Esophagus (tissue), 2 donors: ENCODE measurements around the gene COPS9. TPM values are rescaled to one million over a fixed set of nuclear protein-coding genes. Genes with fewer than 3 reads are reported as not detected.

Experiments
- H3K27ac ChIP-seq, 2 donors: one replicate each; pipeline ENCODE4 v1.5.1; 2013; ENCODE audit warnings: low read depth in 2 of 2, mild to moderate bottlenecking in 2 of 2, inconsistent platforms in 1 of 2, low read length in 1 of 2, moderate library complexity in 1 of 2
- H3K27me3 ChIP-seq, 2 donors: one replicate each; pipeline ENCODE4 v1.6.1; 2013; ENCODE audit warnings: low read length in 2 of 2, control low read depth in 1 of 2, mild to moderate bottlenecking in 1 of 2; ENCODE audit not compliant: insufficient read depth in 2 of 2, control insufficient read depth in 1 of 2
- H3K36me3 ChIP-seq, 2 donors: one replicate each; pipeline ENCODE4 v1.6.1; 2013; ENCODE audit warnings: low read length in 1 of 2; ENCODE audit not compliant: control insufficient read depth in 2 of 2, insufficient read depth in 2 of 2
- H3K4me1 ChIP-seq, 2 donors: one replicate each; pipeline ENCODE4 v1.6.1; 2013; ENCODE audit warnings: low read length in 1 of 2; ENCODE audit not compliant: control insufficient read depth in 2 of 2, insufficient read depth in 2 of 2
- H3K4me3 ChIP-seq, 2 donors: one replicate each; pipeline ENCODE4 v1.5.1; 2013; ENCODE audit warnings: low read length in 2 of 2, mild to moderate bottlenecking in 2 of 2, low read depth in 1 of 2, moderate library complexity in 1 of 2
- H3K9me3 ChIP-seq, 2 donors: one replicate each; pipeline ENCODE4 v1.6.1; 2013; ENCODE audit warnings: mild to moderate bottlenecking in 2 of 2, low read depth in 1 of 2, low read length in 1 of 2, moderate library complexity in 1 of 2; ENCODE audit not compliant: control insufficient read depth in 2 of 2, insufficient read depth in 1 of 2
- WGBS, 2 donors: extraction: QIAGEN DNeasy Blood & Tissue Kit; methylation state at CpG; one replicate each; pipeline ENCODE4 v1.1.7; 2013; 5-methylcytosine and 5-hydroxymethylcytosine counted together
- polyA plus RNA-seq, 2 donors: library from polyadenylated mRNA; stranded (reverse); fragments of 200-250 nt; gene quantifications; one replicate each; pipeline ENCODE4 v1.2.3, GENCODE V29; 2013
- donor health status: healthy with polysubstance abuse.
- donor health status: Bipolar disorder and iron deficiency.

Gene COPS9
- polyA plus RNA-seq, 2 donors, result 240 to 270 TPM

DNA sequence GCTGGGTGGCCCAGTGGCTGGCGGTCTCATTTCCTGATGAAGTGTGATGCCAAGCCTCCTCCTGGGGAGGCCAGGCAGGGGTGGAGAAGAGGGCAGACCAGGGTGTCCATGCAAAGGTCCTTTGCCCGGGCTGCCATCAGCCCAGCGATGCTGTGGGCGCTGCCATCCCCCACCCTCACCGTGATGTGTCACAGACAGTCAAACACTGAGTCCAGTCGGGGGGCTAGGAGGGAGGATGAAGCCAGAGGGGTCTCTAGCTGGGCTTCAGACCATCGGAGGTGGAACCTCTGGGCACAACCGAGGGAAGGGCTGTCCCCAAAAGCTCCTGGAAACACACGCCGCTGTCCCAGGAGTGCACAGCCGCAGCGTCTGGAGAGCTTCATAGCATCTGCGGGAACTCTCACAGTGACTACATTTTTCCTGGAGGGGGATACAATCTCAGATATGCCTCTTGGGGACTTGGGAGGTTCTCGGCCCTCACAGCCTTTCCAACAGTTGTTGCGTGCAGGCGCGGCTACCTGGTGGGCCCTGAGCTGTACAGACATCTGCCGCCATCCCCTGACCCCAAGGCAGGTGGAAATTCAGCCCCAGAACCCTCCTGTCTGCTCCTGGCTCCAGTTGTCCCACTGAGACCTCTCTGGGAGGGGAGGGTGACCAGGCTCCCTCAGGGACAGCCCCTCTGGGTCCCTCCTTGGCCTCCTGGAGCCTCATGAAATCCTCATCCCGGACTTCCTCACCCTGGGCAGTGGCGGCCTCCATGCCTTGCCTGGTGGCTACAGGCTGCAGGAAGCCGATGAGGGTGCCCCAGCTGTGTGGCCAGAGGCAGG lies 30.9 kb upstream of the COPS9 start:
- no peaks in the 10 kb centered on the region for H3K9me3 ChIP-seq
- no peak overlapping the region for H3K4me3 ChIP-seq
- 87 to 89% methylated on average over 20 to 21 of the region's 21 CpGs for WGBS, 2 donors
- no peaks in the 10 kb centered on the region for H3K4me1 ChIP-seq
- no peaks in the 10 kb centered on the region for H3K27me3 ChIP-seq
- no peaks in the 10 kb centered on the region for H3K36me3 ChIP-seq
- H3K27ac ChIP-seq, result no peak overlapping the region

DNA sequence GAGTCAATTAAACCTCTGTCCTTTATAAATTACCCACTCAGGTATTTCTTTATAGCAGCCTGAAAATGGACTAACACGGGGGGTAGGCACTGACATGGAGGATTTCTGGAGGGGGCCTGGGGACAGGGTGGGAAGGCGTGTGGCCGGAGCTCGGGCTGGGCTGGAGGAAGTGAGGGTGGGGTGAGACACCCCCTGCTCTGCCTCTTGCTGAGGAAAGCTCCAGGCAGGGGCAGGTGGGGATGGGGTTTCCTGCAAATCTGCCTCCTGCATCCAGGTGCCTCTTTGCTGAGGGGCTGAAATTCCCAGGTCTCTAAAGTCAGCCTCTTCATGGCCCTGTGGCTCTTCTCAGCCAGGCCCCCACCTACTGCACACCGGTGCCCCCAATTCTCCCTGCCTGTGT lies 30.1 kb upstream of the COPS9 start:
- Histone ChIP-seq H3K36me3 (no peaks in the 10 kb centered on the region), H3K27me3 (no peaks in the 10 kb centered on the region), H3K9me3 (no peaks in the 10 kb centered on the region), H3K27ac (no peak overlapping the region), H3K4me1 (no peaks in the 10 kb centered on the region), H3K4me3 (no peak overlapping the region)
- 80% methylated on average over 5 of the region's 5 CpGs for WGBS, 2 donors

DNA sequence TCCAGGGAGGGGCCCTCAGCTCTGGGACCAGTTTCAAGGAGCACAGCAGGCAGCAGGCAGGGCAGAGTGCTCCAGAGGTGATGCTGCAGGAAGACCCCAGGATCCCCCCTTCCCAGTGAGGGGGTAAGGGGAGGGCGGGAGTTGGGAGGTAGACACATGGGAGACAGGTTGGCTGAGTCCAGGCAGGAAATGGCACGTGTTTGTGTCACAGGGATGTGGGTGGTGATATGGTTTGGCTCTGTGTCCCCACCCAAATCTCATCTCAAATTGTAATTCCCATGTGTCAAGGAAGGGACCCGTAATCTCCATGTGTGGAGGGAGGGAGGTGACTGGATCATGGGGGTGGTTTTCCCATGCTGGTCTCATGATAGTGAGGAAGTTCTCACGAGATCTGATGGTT lies 29.6 kb upstream of the COPS9 start:
- Histone ChIP-seq H3K4me3 (no peak overlapping the region), H3K4me1 (no peaks in the 10 kb centered on the region), H3K27ac (no peak overlapping the region), H3K27me3 (no peaks in the 10 kb centered on the region), H3K36me3 (no peaks in the 10 kb centered on the region), H3K9me3 (no peaks in the 10 kb centered on the region)
- WGBS, 2 donors, result 52 to 57% methylated on average over 4 of the region's 4 CpGs

DNA sequence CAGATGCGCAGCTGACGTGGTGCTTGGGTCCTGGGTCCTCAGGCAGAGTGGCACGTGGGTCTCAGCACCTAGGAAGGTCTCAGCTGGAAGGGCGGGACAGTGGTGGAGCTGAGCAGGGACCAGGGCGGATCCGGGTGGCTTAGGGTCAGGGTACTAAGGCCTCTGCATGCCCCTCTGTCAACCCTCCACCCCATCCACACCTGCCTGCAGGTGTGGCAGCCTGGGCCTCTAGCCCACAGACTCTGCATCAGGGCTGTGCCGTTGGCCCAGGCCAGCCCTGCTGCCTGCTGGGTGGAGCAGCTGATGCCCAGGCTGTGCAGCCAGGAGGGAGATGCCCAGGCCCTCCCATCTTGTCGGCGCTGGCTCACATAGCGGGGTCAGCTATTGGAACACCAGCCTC lies 28.9 kb upstream of the COPS9 start:
- Histone ChIP-seq H3K4me3 (no peak overlapping the region), H3K4me1 (no peaks in the 10 kb centered on the region), H3K9me3 (no peaks in the 10 kb centered on the region), H3K27ac (no peak overlapping the region), H3K27me3 (no peaks in the 10 kb centered on the region), H3K36me3 (no peaks in the 10 kb centered on the region)
- 78 to 84% methylated on average over 10 of the region's 10 CpGs for WGBS, 2 donors

DNA sequence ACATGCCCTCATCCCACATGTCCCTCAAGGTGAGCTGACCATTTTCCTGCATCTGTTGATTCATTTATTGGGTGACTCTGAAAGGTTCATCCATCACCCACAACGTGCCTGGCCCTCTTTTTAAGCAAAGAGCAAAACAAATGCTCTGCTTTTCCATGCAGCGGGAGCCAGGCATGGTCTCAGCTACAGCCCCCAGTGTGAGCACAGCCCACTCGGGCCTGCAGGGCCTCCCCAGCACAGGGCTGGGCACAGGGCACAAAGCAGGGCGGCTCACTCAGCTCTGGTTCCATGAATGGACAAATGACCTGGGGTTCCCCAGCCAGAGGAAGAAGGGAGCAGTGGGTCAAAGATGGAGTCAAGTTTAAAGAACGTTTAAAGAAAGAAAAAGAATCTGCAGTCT lies 28.5 kb upstream of the COPS9 start:
- Histone ChIP-seq H3K4me3 (no peak overlapping the region), H3K4me1 (no peaks in the 10 kb centered on the region), H3K36me3 (no peaks in the 10 kb centered on the region), H3K27me3 (no peaks in the 10 kb centered on the region), H3K9me3 (no peaks in the 10 kb centered on the region), H3K27ac (no peak overlapping the region)
- 62 to 63% methylated on average over 5 of the region's 5 CpGs for WGBS, 2 donors

DNA sequence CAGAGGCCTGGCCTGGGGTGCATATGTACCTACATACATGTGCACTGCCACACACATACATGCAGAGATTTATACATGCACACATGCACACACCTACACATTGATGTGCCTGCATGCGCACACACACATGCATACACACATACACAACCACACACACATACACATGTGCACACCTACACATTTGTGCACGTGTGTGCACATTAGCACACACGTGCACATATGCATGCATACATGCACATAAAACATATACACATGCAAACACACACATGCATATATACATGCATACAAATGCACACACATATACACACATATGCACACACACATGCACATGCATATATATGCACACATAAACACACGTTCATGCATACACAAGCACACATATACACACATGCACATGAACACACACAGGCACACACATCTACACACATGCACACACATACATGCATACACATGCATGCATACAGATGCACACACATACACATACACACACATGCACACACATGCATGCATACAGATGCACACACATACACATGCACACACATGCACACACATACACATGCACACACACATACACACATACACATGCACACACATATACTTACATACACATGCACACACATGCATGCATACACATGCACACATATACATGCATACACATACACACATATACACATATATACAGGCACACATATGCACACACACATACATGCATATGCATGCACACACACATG lies 27.9 kb upstream of the COPS9 start:
- Histone ChIP-seq H3K36me3 (no peaks in the 10 kb centered on the region), H3K4me1 (no peaks in the 10 kb centered on the region), H3K27me3 (no peaks in the 10 kb centered on the region), H3K9me3 (no peaks in the 10 kb centered on the region), H3K4me3 (no peak overlapping the region), H3K27ac (no peak overlapping the region)
- WGBS, 2 donors, result 84 to 87% methylated on average over 4 of the region's 4 CpGs

DNA sequence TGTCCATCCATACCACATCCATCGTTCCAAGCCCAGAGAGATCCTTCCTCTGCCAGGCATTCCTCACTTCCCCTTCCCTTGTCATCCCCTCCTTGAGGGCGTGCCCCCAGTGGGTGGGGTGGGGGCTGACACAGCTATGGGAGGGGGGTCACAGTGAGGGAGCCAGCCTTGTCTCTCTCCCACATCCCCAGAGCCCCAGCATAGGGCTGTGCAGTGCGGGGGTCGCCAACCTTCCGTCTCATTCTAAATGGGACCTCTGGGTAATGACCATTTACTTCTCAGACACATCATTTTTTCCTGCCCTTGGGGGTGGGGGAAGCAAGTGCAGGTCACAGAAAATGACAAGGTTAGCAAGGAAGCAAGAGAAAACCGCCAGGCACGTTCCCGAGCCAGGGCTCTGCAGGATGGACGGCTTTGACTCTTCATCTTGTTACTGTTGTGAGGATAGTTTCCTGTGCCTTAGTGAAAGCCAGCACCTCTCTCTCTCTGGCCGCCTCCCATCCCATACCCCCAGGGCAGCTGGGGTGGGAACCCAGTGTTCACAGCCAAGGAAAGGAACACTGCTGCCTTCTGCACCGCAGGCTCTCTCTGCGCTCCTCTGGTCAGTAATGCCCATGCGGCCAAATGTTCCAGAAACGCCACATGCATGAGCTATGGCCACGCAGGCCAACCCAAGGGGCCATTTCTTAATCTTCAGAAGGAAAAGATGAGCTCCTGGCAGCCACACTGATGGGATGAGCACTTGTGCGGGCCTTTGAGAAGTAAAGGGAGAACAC lies 27.0 kb upstream of the COPS9 start:
- Histone ChIP-seq H3K4me1 (no peaks in the 10 kb centered on the region), H3K27ac (no peak overlapping the region), H3K36me3 (no peaks in the 10 kb centered on the region), H3K27me3 (no peaks in the 10 kb centered on the region), H3K4me3 (no peak overlapping the region), H3K9me3 (no peaks in the 10 kb centered on the region)
- WGBS, 2 donors, result 58 to 64% methylated on average over 16 of the region's 16 CpGs

DNA sequence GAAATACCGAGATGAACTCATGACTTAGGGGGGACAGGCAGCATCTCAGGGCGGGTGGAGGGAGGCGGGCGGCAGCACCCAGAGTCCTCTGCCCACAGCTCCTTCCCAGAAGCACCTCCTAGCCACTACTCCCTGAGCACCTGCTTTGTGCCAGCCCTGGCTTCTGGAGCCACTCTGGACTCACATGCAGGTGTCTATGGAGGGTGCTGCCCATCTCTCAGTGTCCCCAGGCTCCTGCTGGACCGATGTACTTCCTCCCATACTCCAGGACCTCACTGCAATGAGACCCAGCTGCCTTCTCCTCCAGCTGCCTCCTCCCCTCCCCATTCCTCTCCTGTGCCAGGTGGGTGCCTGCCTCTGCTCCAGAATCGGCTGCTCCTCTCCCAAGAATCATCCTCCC lies 26.4 kb upstream of the COPS9 start:
- no peak overlapping the region for H3K4me3 ChIP-seq
- 72 to 76% methylated on average over 6 of the region's 6 CpGs for WGBS, 2 donors
- H3K9me3 ChIP-seq, result no peaks in the 10 kb centered on the region
- H3K4me1 ChIP-seq, result no peaks in the 10 kb centered on the region
- H3K36me3 ChIP-seq, result no peaks in the 10 kb centered on the region
- H3K27ac ChIP-seq, result no peak overlapping the region
- no peaks in the 10 kb centered on the region for H3K27me3 ChIP-seq

DNA sequence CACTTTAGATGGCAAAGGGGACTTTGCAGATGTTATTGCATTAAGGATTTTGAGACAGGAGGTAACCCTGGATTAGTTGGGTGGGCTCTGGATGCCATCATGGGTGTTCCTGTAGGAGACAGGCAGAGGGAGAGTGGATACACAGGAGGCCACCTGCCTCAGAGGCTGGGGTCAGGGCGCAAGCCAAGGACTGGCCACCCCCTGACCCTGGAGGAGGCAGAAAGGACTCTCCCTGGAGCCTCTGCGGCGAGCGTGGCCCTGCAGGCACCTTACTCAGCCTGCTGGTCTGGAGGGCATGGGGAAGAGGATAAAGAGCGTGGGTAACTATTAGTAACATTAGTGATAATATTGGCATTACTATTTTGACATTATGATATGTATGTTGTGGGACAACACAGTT lies 25.9 kb upstream of the COPS9 start:
- 68 to 76% methylated on average over 5 of the region's 5 CpGs for WGBS, 2 donors

More for the DNA sequence above, 25.9 kb upstream of the COPS9 start:
- H3K27me3 ChIP-seq, result no peaks in the 10 kb centered on the region
- no peak overlapping the region for H3K27ac ChIP-seq
- H3K36me3 ChIP-seq, result no peaks in the 10 kb centered on the region
- no peaks in the 10 kb centered on the region for H3K9me3 ChIP-seq
- no peak overlapping the region for H3K4me3 ChIP-seq
- no peaks in the 10 kb centered on the region for H3K4me1 ChIP-seq
